ENCODE measurements around the gene ARMC3. TPM values are rescaled to one million over a fixed set of nuclear protein-coding genes. Genes with fewer than 3 reads are reported as not detected.
"Not testable (repeated sequence)": the region's sequence is repeated elsewhere in the genome, so short reads cannot be mapped to it uniquely, and the experiment has no call there.

The ARMC3 gene
- total RNA-seq (not detected), polyA plus RNA-seq (ENCODE audit: insufficient read depth in 1 of 8, insufficient read length in 8 of 8, low replicate concordance in 1 of 8) (under 1 TPM in 6 of 8 donors, not detected in 2; 0.04 to 0.56 (median 0.22) TPM)
- long read RNA-seq, donor 1 = 0 reads
- long read RNA-seq, donor 2 = 0 reads
- long read RNA-seq, donor 3 = 0 reads
- long read RNA-seq, donor 4 = 0 reads
- long read RNA-seq, donor 5 = 0 reads
- long read RNA-seq, donor 6 = 0 reads
- long read RNA-seq, donor 7 = 0 reads
- long read RNA-seq, donor 8 = 0 reads
- long read RNA-seq, donor 9 = 0 reads
- long read RNA-seq, donor 10 = 0 reads
- long read RNA-seq, donor 11 = 0 reads

DNA sequence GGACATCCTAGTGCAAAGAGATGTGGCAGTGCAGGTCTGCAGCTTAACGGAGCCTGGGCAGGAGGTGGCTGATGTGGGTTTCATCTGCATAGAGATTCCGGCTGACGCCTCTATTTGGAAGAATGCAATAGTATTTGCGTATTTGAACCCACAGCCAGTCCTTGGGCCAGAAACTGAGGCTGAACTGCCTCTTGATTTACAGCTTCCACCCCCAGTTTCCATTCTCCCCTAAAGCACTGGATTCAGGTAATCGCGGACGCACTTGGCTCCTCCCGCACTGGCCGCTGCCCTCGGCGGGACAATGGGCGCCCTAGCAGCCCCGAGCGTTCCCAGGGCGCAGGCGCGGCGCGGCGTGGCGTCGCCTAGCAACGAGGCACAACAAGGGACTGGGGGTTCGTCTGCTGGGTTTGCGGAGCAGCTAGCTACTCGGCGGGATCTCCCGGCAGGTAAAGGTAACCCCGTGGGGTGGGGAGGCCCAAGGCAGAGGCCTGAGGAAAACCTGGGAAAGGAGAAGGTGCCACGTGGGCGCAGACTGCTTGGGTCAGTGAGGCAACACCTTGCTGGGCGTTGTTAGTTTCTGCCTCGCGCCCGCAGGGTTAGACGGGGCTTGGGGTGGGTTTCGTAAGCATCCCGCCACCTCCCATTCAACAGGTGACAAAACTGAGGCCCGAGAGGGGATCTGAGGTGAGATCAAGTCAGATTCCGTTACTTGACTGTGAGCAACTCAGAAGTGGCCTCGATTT lies at the start of gene ARMC3:
Gene ARMC3 (plus strand): TSS at position 393 of the 743 bp plus-strand sequence. CDS start 3,944 bp downstream, outside the sequence.
- peaks cover 7% of the 10 kb centered on the region for H3K27me3 ChIP-seq (ENCODE audit: control insufficient read depth, insufficient read depth, low read length)
- peaks cover 4% of the 10 kb centered on the region for H3K4me1 ChIP-seq (ENCODE audit: control insufficient read depth, insufficient read depth, low read length)
- WGBS (ENCODE audit: insufficient coverage) = 5% methylated on average over 29 of the region's 41 CpGs
- peak within 1 kb of the TSS; percentile 33 for H3K4me3 ChIP-seq (ENCODE audit: low read length)
- DNase-seq = peak; percentile 62
- no peak within 1 kb of the TSS for H3K27ac ChIP-seq (ENCODE audit: low read length)
- H3K36me3 ChIP-seq (ENCODE audit: control insufficient read depth, insufficient read depth, low read length) = no peaks in the 10 kb centered on the region
- no peaks in the 10 kb centered on the region for H3K9me3 ChIP-seq (replicated peaks; ENCODE audit: control insufficient read depth, low read depth, low read length)

DNA sequence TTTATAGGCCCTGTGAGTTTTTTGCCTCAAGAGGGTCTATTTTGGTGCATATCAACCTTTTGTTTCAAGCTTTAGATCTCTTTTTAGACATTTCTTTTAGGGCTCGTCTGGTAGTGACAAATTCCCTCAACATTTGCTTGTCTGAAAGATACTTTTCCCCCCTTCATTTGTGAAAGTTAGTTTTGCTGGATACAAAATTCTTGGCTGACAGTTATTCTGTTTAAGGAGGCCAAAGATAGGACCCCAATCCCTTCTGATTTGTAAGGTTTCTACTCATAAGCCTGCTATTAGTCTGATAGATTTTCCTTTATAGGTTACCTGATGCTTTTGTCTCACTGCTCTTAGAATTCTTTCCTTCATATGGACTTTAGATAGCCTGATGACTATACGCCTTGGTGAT lies 36.1 kb upstream of the ARMC3 start:
- no peak overlapping the region for H3K4me3 ChIP-seq (ENCODE audit: low read length)
- H3K36me3 ChIP-seq (ENCODE audit: control insufficient read depth, insufficient read depth, low read length) = no peaks in the 10 kb centered on the region
- no peaks in the 10 kb centered on the region for H3K4me1 ChIP-seq (ENCODE audit: control insufficient read depth, insufficient read depth, low read length)
- no CpG with 5 or more reads among the region's 2 CpGs for WGBS (ENCODE audit: insufficient coverage)
- peaks cover 2% of the 10 kb centered on the region for H3K27me3 ChIP-seq (ENCODE audit: control insufficient read depth, insufficient read depth, low read length)
- H3K9me3 ChIP-seq (replicated peaks; ENCODE audit: control insufficient read depth, low read depth, low read length) = peaks cover 3% of the 10 kb centered on the region
- no peak for DNase-seq
- H3K27ac ChIP-seq (ENCODE audit: low read length) = no peak overlapping the region

- no peak for DNase-seq
- peaks cover 3% of the 10 kb centered on the region for H3K9me3 ChIP-seq (replicated peaks; ENCODE audit: control insufficient read depth, low read depth, low read length)
- H3K27me3 ChIP-seq (ENCODE audit: control insufficient read depth, insufficient read depth, low read length) = peaks cover 2% of the 10 kb centered on the region
- 80% methylated on average over 1 of the region's 2 CpGs for WGBS (ENCODE audit: insufficient coverage)
- H3K4me3 ChIP-seq (ENCODE audit: low read length) = no peak overlapping the region
- no peak overlapping the region for H3K27ac ChIP-seq (ENCODE audit: low read length)
- H3K36me3 ChIP-seq (ENCODE audit: control insufficient read depth, insufficient read depth, low read length) = no peaks in the 10 kb centered on the region
- no peaks in the 10 kb centered on the region for H3K4me1 ChIP-seq (ENCODE audit: control insufficient read depth, insufficient read depth, low read length)
Measured at GRCh38 chr10:22893781-22894180, 34.1 kb upstream of the ARMC3 start.

GRCh38 chr10:22894714-22895113 lies 33.1 kb upstream of the ARMC3 start:
- DNase-seq = peak; percentile 4
- Histone ChIP-seq H3K27me3 (ENCODE audit: control insufficient read depth, insufficient read depth, low read length) (peaks cover 2% of the 10 kb centered on the region), H3K4me1 (ENCODE audit: control insufficient read depth, insufficient read depth, low read length) (no peaks in the 10 kb centered on the region), H3K27ac (ENCODE audit: low read length) (no peak overlapping the region), H3K36me3 (ENCODE audit: control insufficient read depth, insufficient read depth, low read length) (no peaks in the 10 kb centered on the region), H3K4me3 (ENCODE audit: low read length) (no peak overlapping the region), H3K9me3 (replicated peaks; ENCODE audit: control insufficient read depth, low read depth, low read length) (peaks cover 3% of the 10 kb centered on the region)
- WGBS (ENCODE audit: insufficient coverage) = 58% methylated on average over 3 of the region's 4 CpGs

- Histone ChIP-seq H3K9me3 (replicated peaks; ENCODE audit: control insufficient read depth, low read depth, low read length) (peaks cover 3% of the 10 kb centered on the region), H3K4me3 (ENCODE audit: low read length) (no peak overlapping the region), H3K36me3 (ENCODE audit: control insufficient read depth, insufficient read depth, low read length) (no peaks in the 10 kb centered on the region), H3K27me3 (ENCODE audit: control insufficient read depth, insufficient read depth, low read length) (peaks cover 2% of the 10 kb centered on the region), H3K27ac (ENCODE audit: low read length) (no peak overlapping the region), H3K4me1 (ENCODE audit: control insufficient read depth, insufficient read depth, low read length) (no peaks in the 10 kb centered on the region)
- no CpG with 5 or more reads among the region's 1 CpG for WGBS (ENCODE audit: insufficient coverage)
- DNase-seq = no peak
Measured at GRCh38 chr10:22895252-22895651, 32.6 kb upstream of the ARMC3 start.

GRCh38 chr10:22897371-22897770 lies 30.5 kb upstream of the ARMC3 start:
- WGBS (ENCODE audit: insufficient coverage) = no CpG with 5 or more reads among the region's 4 CpGs
- H3K4me3 ChIP-seq (ENCODE audit: low read length) = no peak overlapping the region
- no peaks in the 10 kb centered on the region for H3K4me1 ChIP-seq (ENCODE audit: control insufficient read depth, insufficient read depth, low read length)
- H3K27ac ChIP-seq (ENCODE audit: low read length) = no peak overlapping the region
- H3K9me3 ChIP-seq (replicated peaks; ENCODE audit: control insufficient read depth, low read depth, low read length) = no peaks in the 10 kb centered on the region
- no peak for DNase-seq
- H3K27me3 ChIP-seq (ENCODE audit: control insufficient read depth, insufficient read depth, low read length) = peaks cover 2% of the 10 kb centered on the region
- H3K36me3 ChIP-seq (ENCODE audit: control insufficient read depth, insufficient read depth, low read length) = no peaks in the 10 kb centered on the region

DNA sequence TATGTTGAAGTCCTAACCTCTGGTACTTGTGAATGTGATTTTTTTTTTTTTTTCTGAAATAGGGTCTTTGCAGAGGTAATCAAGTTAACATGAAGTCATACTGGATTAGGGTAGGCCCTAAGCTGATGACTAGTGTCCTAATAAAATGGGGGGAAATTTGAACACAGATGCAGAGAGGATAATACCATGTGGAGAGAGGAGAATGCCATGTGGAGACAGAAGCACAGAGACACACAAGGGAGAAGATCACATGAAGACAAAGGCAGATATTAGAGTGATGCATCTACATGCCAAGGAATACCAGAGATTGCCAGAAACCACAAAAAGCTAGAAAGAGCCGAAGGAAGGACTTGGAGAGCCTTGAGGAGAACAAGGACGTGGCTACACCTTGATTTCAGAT lies 28.5 kb upstream of the ARMC3 start:
- Histone ChIP-seq H3K27ac (ENCODE audit: low read length) (no peak overlapping the region), H3K27me3 (ENCODE audit: control insufficient read depth, insufficient read depth, low read length) (peaks cover 2% of the 10 kb centered on the region), H3K9me3 (replicated peaks; ENCODE audit: control insufficient read depth, low read depth, low read length) (no peaks in the 10 kb centered on the region), H3K4me3 (ENCODE audit: low read length) (no peak overlapping the region), H3K36me3 (ENCODE audit: control insufficient read depth, insufficient read depth, low read length) (no peaks in the 10 kb centered on the region), H3K4me1 (ENCODE audit: control insufficient read depth, insufficient read depth, low read length) (no peaks in the 10 kb centered on the region)
- no peak for DNase-seq
- 83% methylated on average over 1 of the region's 2 CpGs for WGBS (ENCODE audit: insufficient coverage)

DNA sequence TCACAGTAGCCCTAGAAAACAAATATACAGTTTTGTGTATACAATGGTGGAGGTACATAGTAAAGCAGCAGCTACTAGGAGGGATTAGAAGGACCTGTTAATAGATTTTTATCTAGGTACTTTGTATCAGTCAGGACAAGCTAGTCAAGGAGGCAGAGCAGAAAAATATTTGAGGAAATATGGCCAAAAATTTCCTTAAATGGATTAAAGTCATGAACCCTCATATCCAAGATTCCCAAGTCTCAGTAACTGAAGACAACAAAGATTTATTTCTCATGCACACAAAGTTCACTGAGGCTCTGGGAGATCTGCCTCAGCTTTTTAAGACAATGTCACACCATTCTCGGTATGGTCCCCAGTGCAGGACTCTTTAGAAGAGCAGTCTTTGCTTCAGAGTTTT lies 28.1 kb upstream of the ARMC3 start:
- Histone ChIP-seq H3K4me3 (ENCODE audit: low read length) (no peak overlapping the region), H3K27ac (ENCODE audit: low read length) (no peak overlapping the region), H3K9me3 (replicated peaks; ENCODE audit: control insufficient read depth, low read depth, low read length) (no peaks in the 10 kb centered on the region), H3K36me3 (ENCODE audit: control insufficient read depth, insufficient read depth, low read length) (no peaks in the 10 kb centered on the region), H3K27me3 (ENCODE audit: control insufficient read depth, insufficient read depth, low read length) (peaks cover under 1% of the 10 kb centered on the region), H3K4me1 (ENCODE audit: control insufficient read depth, insufficient read depth, low read length) (no peaks in the 10 kb centered on the region)
- 40% methylated on average over 1 of the region's 1 CpG for WGBS (ENCODE audit: insufficient coverage)
- DNase-seq = no peak

DNA sequence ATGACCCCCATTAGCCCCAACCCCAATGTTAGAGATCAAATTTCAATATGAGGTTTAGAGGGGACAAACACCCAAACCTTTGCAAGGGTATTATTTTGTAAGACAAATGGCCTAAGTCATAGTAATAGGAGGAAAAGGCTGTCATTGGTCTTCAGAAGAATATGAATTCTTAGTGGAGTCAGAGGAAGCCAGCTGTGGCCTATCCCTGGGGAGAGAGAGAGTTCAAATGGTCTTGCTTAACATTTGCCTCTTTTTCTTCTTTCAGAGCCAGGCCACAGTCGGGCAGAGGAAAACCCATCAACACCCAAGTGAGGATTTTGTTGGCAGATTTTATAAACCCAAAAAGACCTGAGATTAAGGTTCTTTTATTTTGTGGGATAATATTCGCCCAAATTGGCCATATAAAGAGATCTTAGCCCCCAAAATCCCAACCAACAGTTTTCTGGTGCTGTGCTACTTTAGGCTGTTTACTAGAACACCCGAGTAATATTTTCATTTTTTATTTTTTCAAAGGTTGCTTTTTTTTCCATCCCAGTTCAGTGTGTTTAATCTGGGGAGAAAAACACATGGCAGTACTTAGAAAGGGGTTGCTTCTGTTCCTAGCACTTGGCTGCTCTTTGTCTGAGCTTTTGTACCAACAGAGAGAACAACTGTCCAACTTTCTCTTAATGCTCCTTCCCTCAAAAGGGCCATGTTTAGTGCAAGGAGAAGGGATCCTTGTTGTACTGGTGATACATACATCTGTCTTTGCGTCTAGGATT lies 26.8 kb upstream of the ARMC3 start:
- no peak overlapping the region for H3K27ac ChIP-seq (ENCODE audit: low read length)
- H3K9me3 ChIP-seq (replicated peaks; ENCODE audit: control insufficient read depth, low read depth, low read length) = no peaks in the 10 kb centered on the region
- H3K4me3 ChIP-seq (ENCODE audit: low read length) = no peak overlapping the region
- DNase-seq = peak; percentile 13
- H3K36me3 ChIP-seq (ENCODE audit: control insufficient read depth, insufficient read depth, low read length) = no peaks in the 10 kb centered on the region
- H3K4me1 ChIP-seq (ENCODE audit: control insufficient read depth, insufficient read depth, low read length) = no peaks in the 10 kb centered on the region
- no peaks in the 10 kb centered on the region for H3K27me3 ChIP-seq (ENCODE audit: control insufficient read depth, insufficient read depth, low read length)
- WGBS (ENCODE audit: insufficient coverage) = no CpG with 5 or more reads among the region's 4 CpGs

DNA sequence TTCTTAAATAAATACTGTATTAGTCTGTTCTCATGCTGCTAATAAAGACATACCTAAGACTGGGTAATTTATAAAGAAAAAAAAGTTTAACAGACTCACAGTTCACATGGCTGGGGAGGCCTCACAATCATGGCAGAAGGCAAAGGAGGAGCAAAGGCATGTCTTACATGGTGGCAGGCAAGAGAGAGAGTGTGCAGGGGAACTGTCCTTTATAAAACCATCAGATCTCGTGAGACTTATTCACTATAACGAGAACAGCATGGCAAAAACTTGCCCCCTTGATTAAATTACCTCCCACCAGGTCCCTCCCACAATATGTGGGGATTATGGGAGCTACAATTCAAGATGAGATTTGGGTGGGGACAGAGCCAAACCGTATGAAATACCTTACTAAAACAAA lies 25.7 kb upstream of the ARMC3 start:
- DNase-seq; H3K27me3 ChIP-seq (ENCODE audit: control insufficient read depth, insufficient read depth, low read length); H3K4me3 ChIP-seq (ENCODE audit: low read length); H3K9me3 ChIP-seq (replicated peaks; ENCODE audit: control insufficient read depth, low read depth, low read length); H3K4me1 ChIP-seq (ENCODE audit: control insufficient read depth, insufficient read depth, low read length); H3K27ac ChIP-seq (ENCODE audit: low read length); H3K36me3 ChIP-seq (ENCODE audit: control insufficient read depth, insufficient read depth, low read length): not testable (repeated sequence)
- WGBS (ENCODE audit: insufficient coverage) = no CpG with 5 or more reads among the region's 3 CpGs

Measured in muscle of leg (tissue), 16 donors.